Measurements from ENCODE around the gene TOE1.

DNA sequence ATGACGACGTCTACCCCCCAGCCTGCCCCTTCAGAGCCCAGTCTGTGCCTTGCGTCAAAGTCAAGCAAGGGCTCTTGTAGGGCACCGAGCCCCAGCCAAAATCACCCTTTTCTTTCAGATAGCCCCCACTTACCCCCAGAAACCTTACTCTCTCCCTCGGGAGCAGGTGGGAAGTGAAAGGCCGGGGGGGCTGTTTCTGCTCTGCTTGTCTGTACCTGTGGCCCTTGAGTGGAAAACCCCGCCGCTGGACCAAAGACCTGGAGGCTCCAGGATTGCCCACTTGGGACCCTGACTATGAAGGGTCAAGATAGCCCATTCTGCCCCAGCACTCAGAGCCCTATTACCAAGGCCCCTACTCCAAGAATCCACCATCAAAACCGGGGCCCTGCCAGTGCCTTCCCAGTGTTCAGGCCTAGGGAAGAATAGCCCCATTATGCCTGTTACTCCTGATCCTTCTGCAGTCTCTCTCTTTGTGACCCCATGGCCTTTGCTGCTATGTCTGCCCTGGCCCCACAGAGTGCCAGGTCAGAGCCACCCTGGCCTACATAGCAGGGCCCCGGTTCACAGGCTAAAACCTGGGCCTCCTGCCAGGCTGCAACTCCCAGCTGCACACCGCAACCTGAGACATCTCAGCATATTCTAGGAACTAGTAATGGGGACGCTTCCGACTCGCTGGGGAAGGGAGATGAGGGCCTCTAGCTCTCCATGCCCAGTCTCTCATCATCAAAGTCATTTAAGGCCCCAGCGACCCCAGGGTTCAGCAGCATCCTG, 35.5 kb upstream of the TOE1 start:
- TF ChIP-seq, protein P1, sequence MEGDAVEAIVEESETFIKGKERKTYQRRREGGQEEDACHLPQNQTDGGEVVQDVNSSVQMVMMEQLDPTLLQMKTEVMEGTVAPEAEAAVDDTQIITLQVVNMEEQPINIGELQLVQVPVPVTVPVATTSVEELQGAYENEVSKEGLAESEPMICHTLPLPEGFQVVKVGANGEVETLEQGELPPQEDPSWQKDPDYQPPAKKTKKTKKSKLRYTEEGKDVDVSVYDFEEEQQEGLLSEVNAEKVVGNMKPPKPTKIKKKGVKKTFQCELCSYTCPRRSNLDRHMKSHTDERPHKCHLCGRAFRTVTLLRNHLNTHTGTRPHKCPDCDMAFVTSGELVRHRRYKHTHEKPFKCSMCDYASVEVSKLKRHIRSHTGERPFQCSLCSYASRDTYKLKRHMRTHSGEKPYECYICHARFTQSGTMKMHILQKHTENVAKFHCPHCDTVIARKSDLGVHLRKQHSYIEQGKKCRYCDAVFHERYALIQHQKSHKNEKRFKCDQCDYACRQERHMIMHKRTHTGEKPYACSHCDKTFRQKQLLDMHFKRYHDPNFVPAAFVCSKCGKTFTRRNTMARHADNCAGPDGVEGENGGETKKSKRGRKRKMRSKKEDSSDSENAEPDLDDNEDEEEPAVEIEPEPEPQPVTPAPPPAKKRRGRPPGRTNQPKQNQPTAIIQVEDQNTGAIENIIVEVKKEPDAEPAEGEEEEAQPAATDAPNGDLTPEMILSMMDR (IDR thresholded peaks at IDR 0.05), result no peak
- no peak for TF ChIP-seq POLR2A (IDR thresholded peaks at IDR 0.05)
